NCI-H2081 (cell line): ENCODE measurements around the gene DENND1A.
"Not testable (repeated sequence)": the region's sequence is repeated elsewhere in the genome, so short reads cannot be mapped to it uniquely, and the experiment has no call there.

Source experiments
- DNase-seq, 2 experiments: peaks; one replicate each; lab custom pipeline; 2025; lab: John Stamatoyannopoulos, UW

The DENND1A gene

GRCh38 chr9:123923377-123923776 is 6.5 kb downstream of the DENND1A start:
- no peak for DNase-seq

DNA sequence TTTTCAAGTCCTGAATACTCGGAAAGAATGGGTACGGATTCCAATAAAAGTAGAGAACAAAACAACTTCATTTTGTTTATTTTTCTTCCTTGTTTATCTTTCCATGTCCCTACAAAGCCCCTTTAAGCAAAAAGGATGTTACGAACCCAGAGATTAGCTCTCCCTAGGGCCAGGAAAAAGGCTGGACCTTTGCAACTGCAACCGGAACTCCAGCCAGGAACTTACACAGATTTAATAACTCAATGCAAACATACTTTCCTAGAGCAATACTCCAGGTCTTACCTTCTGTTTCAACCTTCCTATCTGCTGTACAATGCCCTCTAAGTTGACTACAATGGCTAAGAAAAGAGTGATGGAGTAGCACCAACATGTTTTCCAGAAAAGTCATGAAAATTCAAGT is 7.0 kb downstream of the DENND1A start:
- DNase-seq, result no peak

DNA sequence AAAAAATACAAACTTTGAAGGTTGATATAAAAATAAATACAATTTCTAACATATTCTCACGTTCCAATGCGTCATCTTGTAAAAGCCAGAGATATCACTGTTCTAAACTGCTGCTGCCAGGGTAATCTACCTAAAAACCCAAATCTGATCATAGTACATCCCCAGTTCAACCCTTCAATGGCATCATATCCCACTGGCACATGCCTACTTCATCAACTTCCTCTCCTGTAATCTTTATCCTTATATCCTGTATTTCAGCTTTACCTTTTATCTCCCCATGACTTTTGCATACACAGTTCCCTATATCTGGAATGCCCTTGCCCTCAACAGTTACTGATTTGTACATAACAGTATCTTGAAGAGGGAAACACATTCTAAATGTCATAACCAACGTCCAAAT is 7.5 kb downstream of the DENND1A start:
- no peak for DNase-seq

- no peak for DNase-seq
Observed at GRCh38 chr9:123914517-123915196, 15.3 kb downstream of the DENND1A start.

GRCh38 chr9:123912167-123912897 is 17.6 kb downstream of the DENND1A start:
- DNase-seq, result no peak

GRCh38 chr9:123911024-123911423 is 18.9 kb downstream of the DENND1A start:
- no peak for DNase-seq

GRCh38 chr9:123909192-123909591 is 20.7 kb downstream of the DENND1A start:
- DNase-seq, result not testable (repeated sequence)

DNA sequence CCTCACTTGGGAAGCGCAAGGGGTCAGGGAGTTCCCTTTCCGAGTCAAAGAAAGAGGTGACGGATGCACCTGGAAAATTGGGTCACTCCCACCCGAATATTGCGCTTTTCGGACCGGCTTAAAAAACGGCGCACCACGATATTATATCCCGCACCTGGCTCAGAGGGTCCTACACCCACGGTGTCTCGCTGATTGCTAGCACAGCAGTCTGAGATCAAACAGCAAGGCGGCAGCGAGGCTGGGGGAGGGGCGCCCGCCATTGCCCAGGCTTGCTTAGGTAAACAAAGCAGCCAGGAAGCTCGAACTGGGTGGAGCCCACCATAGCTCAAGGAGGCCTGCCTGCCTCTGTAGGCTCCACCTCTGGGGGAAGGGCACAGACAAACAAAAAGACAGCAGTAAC is 26.4 kb downstream of the DENND1A start:
- not testable (repeated sequence) for DNase-seq

GRCh38 chr9:123894822-123895221 is 35.1 kb downstream of the DENND1A start:
- no peak for DNase-seq

DNA sequence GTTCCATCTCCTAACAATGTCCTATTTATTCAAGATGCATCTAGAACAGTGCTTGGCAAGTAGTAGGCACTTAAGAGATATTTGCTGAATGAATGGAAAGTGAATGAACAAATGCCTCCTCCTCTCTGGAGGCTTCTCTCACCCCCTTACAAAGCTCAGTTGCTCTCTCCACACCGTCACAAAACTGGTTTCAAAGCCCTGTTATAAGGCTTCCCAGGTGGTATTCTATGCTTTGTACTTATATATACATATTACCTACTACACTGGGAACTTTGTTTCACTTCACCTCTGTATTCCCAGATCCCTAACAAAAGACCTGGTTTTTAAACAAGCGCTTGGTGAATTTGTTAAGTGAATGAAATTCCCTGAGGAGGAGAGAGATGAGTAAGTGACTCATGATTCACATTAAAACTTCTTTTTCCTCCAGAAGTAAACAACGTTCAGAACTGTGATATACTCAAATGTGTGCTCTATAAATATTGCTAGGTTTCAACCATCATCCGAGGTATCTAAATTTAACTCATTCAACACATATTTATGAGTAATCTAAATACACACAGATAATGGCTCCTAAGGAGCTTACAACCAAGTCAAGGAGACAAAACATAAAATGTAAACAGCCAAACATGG is 36.0 kb downstream of the DENND1A start:
- peak in 1 of 2 experiments; percentile 17 for DNase-seq

- DNase-seq, result no peak
Observed at GRCh38 chr9:123893115-123893514, 36.8 kb downstream of the DENND1A start.

DNA sequence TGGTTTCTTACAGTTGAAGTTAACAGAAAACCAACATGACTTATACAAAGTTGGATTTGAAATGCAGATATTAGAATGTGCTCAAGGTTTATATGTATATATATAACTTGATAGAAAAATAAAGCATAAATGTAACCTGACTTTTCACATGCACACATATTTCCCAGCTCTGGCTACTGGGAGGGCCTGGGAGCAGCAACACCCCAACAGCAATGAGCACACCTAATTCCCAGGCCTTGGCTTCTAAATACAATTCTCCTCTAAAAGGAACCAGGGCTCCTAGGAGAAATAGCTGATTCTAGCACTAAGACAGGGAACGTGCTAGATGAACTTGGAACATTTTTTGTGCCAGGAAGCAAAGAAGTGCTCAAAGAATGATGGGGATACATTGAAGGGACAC is 42.1 kb downstream of the DENND1A start:
- DNase-seq, result no peak

- DNase-seq, result not testable (repeated sequence)
Observed at GRCh38 chr9:123885834-123886233, 44.1 kb downstream of the DENND1A start.

- DNase-seq, result no peak
Observed at GRCh38 chr9:123883634-123884033, 46.3 kb downstream of the DENND1A start.

GRCh38 chr9:123881604-123882003 is 48.3 kb downstream of the DENND1A start:
- DNase-seq, result no peak

GRCh38 chr9:123880420-123880819 is 49.5 kb downstream of the DENND1A start:
- no peak for DNase-seq

DNA sequence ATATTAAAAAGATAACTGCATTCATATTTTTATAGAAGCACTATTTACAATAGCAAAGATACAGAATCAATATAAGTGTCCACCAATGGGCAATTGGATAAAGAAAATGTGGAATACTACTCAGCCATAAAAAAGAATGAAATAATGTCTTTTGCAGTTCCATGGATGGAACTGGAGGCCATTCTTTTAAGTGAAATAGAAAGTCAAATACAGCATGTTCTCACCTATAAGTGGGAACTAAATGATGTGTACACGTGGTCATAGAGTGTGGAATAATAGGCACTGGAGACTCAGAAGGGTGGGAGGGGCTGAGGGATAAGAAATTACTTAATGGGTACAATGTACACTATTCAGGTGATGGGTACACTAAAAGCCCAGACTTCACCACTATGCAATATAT is 53.2 kb downstream of the DENND1A start:
- no peak for DNase-seq

DNA sequence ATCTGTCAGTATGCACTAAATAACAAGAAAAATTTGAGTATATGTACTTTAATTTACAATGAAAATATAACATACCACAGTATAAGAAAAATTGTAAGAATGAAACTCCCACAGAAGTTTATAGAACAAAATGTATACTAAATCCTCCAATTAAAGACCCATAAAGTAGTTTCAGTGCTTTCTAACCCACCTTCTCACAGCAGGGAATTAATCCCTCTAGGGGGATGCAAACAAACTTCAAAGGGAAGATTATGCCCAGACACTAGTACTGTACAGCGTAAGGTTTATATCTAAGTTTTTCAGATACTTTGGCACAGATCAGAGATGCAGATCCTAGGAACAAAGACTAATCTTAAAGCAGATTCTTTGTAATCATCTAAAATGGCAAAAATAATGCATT is 57.2 kb downstream of the DENND1A start:
- no peak for DNase-seq

DNA sequence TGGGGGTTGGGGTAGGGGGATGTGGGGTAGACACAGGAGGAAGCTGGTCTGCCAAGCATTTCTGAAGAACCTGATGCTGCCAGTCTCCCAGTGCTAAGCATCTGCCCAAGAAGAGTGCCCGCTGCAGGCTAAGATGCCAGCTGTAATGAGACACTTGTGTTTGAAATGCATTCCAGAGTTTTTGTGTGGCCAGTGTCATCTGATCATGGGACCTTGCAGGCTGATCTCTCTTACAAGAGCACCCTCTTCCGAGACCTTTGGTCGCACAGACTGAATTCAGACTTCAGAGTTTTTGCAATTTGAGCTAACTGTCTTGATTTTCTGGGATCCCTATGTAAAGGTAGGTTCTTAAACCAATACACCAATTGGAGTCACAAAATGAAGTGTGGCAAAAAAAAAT is 58.1 kb downstream of the DENND1A start:
- no peak for DNase-seq

DNA sequence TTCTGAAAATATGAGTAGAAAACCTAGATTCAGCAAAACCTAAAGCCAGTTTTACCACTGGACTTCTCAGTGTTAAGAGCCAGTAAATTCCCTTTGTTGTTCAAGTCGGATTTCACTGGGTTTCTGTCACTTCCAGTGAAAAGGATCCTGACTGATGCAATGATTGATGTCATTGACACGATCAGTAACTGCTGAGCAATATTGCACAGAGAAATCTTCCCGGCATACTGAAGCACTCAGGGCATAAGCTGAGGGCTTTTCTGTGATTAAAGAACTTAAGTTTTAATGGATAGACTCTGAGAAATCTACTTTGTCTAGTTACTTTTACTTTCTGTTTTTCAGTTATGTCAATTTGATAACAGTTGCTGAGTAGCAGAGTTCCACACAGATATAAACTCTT is 61.9 kb downstream of the DENND1A start:
- DNase-seq, result no peak

DNA sequence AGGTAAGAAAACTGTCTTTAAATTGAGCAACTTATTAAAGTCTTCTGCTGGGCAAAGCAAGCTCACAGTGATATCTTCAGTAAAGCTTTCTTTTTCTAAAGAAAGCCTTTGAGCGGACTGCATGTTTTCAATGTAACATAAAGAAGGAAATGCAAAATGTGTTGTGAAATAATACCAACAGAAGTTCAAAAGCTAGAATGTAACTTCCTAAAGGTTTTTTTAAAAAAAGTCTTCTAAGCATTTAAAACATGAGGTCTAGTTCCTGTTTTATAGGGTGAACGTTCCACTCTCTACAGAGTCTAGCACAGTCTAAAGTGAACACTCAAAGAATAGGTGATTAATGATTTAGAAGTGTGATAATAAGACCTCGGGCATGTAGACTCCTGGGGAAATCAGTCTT is 62.9 kb downstream of the DENND1A start:
- no peak for DNase-seq

DNA sequence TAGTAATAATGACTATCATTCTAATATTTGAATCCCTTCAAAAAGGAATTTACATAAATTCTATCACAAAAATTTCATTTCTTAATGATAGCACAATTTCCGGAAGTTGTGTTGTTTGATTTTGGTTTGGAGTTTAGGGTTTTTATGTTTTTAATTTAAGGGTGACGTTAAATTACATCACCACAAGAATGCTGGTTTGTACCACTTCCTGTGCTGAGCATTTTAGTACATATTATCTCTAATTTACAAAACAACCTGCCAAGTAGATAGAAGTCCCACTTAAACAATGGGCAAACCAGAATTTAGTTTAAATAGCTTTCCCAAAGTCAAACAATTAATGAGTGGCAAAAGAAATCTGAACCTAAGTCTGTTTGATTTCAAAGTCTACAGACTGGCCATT is 63.4 kb downstream of the DENND1A start:
- no peak for DNase-seq
